Tracheal epithelial cell (primary cell): ENCODE data around the gene MARCHF3. TPM values are rescaled to one million over a fixed set of nuclear protein-coding genes. Genes with fewer than 3 reads are reported as not detected.

Experiments
- total RNA-seq: library from RNA; depleted of rRNA; stranded (reverse); fragments of >200 nt; gene quantifications from 2 replicates; pipeline ENCODE4 v1.2.1, GENCODE V29; 2014

MARCHF3 gene
- total RNA-seq = 1.4 and 1.7 TPM in 2 replicates

GRCh38 chr5:127030259-127031146 lies at the start of gene MARCHF3:
TSS of gene MARCHF3 (minus strand) at chr5:127030558. CDS start at chr5:126918171, 112,387 bp downstream.

GRCh38 chr5:127072861-127073846 lies 42.8 kb upstream of the MARCHF3 start, which contains the start of gene C5orf63:
TSS of gene C5orf63 (minus strand) at chr5:127073502. CDS start at chr5:127058995, 14,507 bp downstream.

Other genes with a start within 250 kb of the MARCHF3 start
- gene C5orf63, start 42.9 kb upstream of the MARCHF3 start, total RNA-seq = 3.2 and 3.4 TPM in 2 replicates